Progenitor cell of endocrine pancreas (in vitro differentiated cells): ENCODE measurements around the gene MRPL17. TPM values are rescaled to one million over a fixed set of nuclear protein-coding genes. Genes with fewer than 3 reads are reported as not detected.

ENCODE experiments used
- DNase-seq: peaks from one replicate; pipeline ENCODE4 v3.0.0; 2021; ENCODE audit warnings: low spot score; ENCODE audit not compliant: unreplicated experiment
- H3K27ac Mint-ChIP-seq: 2 replicates; pipeline ENCODE4 v1.8.0; 2021; ENCODE audit warnings: mild to moderate bottlenecking, moderate library complexity, mixed read lengths
- H3K27me3 Mint-ChIP-seq: 2 replicates; pipeline ENCODE4 v1.8.0; 2021; ENCODE audit warnings: mixed read lengths
- H3K36me3 Mint-ChIP-seq: 2 replicates; pipeline ENCODE4 v1.8.0; 2022; ENCODE audit warnings: mixed read lengths; ENCODE audit not compliant: insufficient read depth
- H3K4me1 Mint-ChIP-seq: 2 replicates; pipeline ENCODE4 v1.8.0; 2021; ENCODE audit warnings: low read depth, mixed read lengths
- H3K4me3 Mint-ChIP-seq: 2 replicates; pipeline ENCODE4 v1.8.0; 2021; ENCODE audit warnings: low read depth, mild to moderate bottlenecking, moderate library complexity, mixed read lengths
- H3K9me3 Mint-ChIP-seq: 2 replicates; pipeline ENCODE4 v1.8.0; 2021; ENCODE audit warnings: low read depth, mixed read lengths
- CTCF ChIP-seq: fragments of 200-600 bp; sonication (generic); IDR thresholded peaks from one replicate; pipeline ENCODE4 v1.5.0; 2021; ENCODE audit warnings: antibody characterized with exemption, mild to moderate bottlenecking; ENCODE audit not compliant: unreplicated experiment
- total RNA-seq: library from RNA; stranded (reverse); gene quantifications from 2 replicates; pipeline ENCODE4 v1.2.1, GENCODE V29; 2021

Gene MRPL17
- total RNA-seq, 1 donor from 2014 or later = 36.5 TPM

GRCh38 chr11:6648501-6648900 lies 34.6 kb downstream of the MRPL17 start:
- Mint-ChIP-seq H3K4me3 (no peak overlapping the region), H3K27me3 (no peaks in the 10 kb centered on the region), H3K9me3 (no peaks in the 10 kb centered on the region), H3K36me3 (no peaks in the 10 kb centered on the region), H3K4me1 (peaks cover 9% of the 10 kb centered on the region), H3K27ac (no peak overlapping the region)
- TF ChIP-seq CTCF = no peak
- DNase-seq = no peak

GRCh38 chr11:6647836-6648235 lies 35.3 kb downstream of the MRPL17 start:
- no peak for DNase-seq
- TF ChIP-seq CTCF = no peak
- H3K4me3 Mint-ChIP-seq = no peak overlapping the region
- no peak overlapping the region for H3K27ac Mint-ChIP-seq
- H3K27me3 Mint-ChIP-seq = no peaks in the 10 kb centered on the region
- H3K9me3 Mint-ChIP-seq = no peaks in the 10 kb centered on the region
- no peaks in the 10 kb centered on the region for H3K36me3 Mint-ChIP-seq
- peaks cover 9% of the 10 kb centered on the region for H3K4me1 Mint-ChIP-seq

GRCh38 chr11:6646918-6647679 lies 36.0 kb downstream of the MRPL17 start:
- no peak for TF ChIP-seq CTCF
- DNase-seq = no peak
- Mint-ChIP-seq H3K9me3 (no peaks in the 10 kb centered on the region), H3K36me3 (no peaks in the 10 kb centered on the region), H3K4me3 (no peak overlapping the region), H3K27ac (no peak overlapping the region), H3K27me3 (no peaks in the 10 kb centered on the region), H3K4me1 (peaks cover 9% of the 10 kb centered on the region)

- H3K4me1 Mint-ChIP-seq = peaks cover 9% of the 10 kb centered on the region
- no peaks in the 10 kb centered on the region for H3K36me3 Mint-ChIP-seq
- no peaks in the 10 kb centered on the region for H3K27me3 Mint-ChIP-seq
- TF ChIP-seq CTCF = no peak
- H3K9me3 Mint-ChIP-seq = no peaks in the 10 kb centered on the region
- no peak for DNase-seq
- no peak overlapping the region for H3K27ac Mint-ChIP-seq
- H3K4me3 Mint-ChIP-seq = no peak overlapping the region
Measured at GRCh38 chr11:6646576-6646917, 36.6 kb downstream of the MRPL17 start.

- H3K4me3 Mint-ChIP-seq = no peak overlapping the region
- H3K36me3 Mint-ChIP-seq = no peaks in the 10 kb centered on the region
- H3K9me3 Mint-ChIP-seq = no peaks in the 10 kb centered on the region
- no peak for TF ChIP-seq CTCF
- peaks cover 9% of the 10 kb centered on the region for H3K4me1 Mint-ChIP-seq
- no peak overlapping the region for H3K27ac Mint-ChIP-seq
- H3K27me3 Mint-ChIP-seq = no peaks in the 10 kb centered on the region
- no peak for DNase-seq
Measured at GRCh38 chr11:6646071-6646470, 37.1 kb downstream of the MRPL17 start.
